ENCODE results near the gene ABTB2.

ABTB2 gene

DNA sequence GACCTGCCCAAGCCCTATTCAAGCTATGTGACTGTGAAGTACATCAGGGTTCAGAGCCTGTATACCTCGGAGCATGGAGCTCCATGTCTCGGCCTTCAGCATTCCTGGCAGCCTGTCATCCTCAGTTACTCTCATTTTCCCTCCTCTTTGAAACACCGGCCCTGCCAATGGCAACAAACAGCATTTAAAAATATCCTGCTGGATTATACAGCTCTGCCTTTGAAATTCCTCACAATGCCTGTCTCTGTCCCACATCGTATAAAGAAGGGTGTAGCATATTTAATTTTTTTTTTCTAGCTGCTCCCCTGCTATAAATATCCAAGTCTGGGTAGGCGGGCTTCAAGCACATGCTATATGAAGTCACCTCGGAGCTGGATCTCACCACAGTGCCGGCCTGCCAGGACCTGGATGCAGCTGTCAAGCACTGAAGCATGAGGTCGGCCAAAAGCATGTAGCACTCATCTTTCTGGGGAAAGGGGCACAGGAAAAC is 11.8 kb downstream of the ABTB2 start:
- peak; percentile 14 for ATAC-seq
- no peak for TF ChIP-seq ARNTL (CRISPR knock-in tag; IDR thresholded peaks at IDR 0.05; ENCODE audit: borderline replicate concordance, low read depth)
- no peak for TF ChIP-seq ZFP3 (CRISPR knock-in tag; IDR thresholded peaks at IDR 0.05)
- TF ChIP-seq TCF4 (CRISPR knock-in tag; IDR thresholded peaks at IDR 0.05; ENCODE audit: borderline replicate concordance) = no peak
- TF ChIP-seq, protein P1, sequence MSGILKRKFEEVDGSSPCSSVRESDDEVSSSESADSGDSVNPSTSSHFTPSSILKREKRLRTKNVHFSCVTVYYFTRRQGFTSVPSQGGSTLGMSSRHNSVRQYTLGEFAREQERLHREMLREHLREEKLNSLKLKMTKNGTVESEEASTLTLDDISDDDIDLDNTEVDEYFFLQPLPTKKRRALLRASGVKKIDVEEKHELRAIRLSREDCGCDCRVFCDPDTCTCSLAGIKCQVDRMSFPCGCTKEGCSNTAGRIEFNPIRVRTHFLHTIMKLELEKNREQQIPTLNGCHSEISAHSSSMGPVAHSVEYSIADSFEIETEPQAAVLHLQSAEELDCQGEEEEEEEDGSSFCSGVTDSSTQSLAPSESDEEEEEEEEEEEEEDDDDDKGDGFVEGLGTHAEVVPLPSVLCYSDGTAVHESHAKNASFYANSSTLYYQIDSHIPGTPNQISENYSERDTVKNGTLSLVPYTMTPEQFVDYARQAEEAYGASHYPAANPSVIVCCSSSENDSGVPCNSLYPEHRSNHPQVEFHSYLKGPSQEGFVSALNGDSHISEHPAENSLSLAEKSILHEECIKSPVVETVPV (CRISPR knock-in tag; IDR thresholded peaks at IDR 0.05) = no peak
- TF ChIP-seq SNAI2 (CRISPR knock-in tag; IDR thresholded peaks at IDR 0.05) = no peak
- no peak for TF ChIP-seq RARB (CRISPR knock-in tag; IDR thresholded peaks at IDR 0.05)
- TF ChIP-seq ZC3H10 (CRISPR knock-in tag; IDR thresholded peaks at IDR 0.05) = no peak
- TF ChIP-seq ZNF70 (CRISPR knock-in tag; IDR thresholded peaks at IDR 0.05) = no peak
- TF ChIP-seq GLIS3 (CRISPR knock-in tag; IDR thresholded peaks at IDR 0.05) = no peak
- TF ChIP-seq OSR1 (CRISPR knock-in tag; IDR thresholded peaks at IDR 0.05) = no peak
- no peak for TF ChIP-seq ZNF565 (CRISPR knock-in tag; conservative IDR thresholded peaks at IDR 0.05; ENCODE audit: low read depth)
- TF ChIP-seq, protein P2, sequence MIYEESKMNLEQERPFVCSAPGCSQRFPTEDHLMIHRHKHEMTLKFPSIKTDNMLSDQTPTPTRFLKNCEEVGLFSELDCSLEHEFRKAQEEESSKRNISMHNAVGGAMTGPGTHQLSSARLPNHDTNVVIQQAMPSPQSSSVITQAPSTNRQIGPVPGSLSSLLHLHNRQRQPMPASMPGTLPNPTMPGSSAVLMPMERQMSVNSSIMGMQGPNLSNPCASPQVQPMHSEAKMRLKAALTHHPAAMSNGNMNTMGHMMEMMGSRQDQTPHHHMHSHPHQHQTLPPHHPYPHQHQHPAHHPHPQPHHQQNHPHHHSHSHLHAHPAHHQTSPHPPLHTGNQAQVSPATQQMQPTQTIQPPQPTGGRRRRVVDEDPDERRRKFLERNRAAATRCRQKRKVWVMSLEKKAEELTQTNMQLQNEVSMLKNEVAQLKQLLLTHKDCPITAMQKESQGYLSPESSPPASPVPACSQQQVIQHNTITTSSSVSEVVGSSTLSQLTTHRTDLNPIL (CRISPR knock-in tag; IDR thresholded peaks at IDR 0.05; ENCODE audit: low read depth) = no peak

DNA sequence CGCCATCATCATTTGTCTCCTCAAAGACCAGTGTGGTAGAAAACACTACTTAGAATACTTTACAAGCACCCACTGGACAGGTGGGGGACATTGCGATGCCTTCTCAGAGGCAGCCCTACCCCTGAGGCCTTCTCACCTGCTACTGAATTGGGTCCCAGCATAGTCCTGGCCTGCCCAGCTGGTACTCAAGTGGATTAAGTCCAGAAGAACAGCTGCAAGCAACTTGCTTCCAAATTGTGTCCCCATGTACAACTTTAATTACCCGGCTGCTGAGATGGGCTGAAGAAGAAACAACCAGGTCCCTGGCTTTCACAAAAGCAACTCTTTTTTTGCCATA is 12.3 kb downstream of the ABTB2 start:
- TF ChIP-seq ZFP3 (CRISPR knock-in tag; IDR thresholded peaks at IDR 0.05) (no peak), ESRRG (CRISPR knock-in tag; IDR thresholded peaks at IDR 0.05) (no peak), CSDC2 (CRISPR knock-in tag; IDR thresholded peaks at IDR 0.05) (no peak), ARNTL (CRISPR knock-in tag; IDR thresholded peaks at IDR 0.05; ENCODE audit: borderline replicate concordance, low read depth) (no peak), ZNF565 (CRISPR knock-in tag; conservative IDR thresholded peaks at IDR 0.05; ENCODE audit: low read depth) (no peak), BACH2 (CRISPR knock-in tag; IDR thresholded peaks at IDR 0.05; ENCODE audit: borderline replicate concordance) (no peak), TCF4 (CRISPR knock-in tag; IDR thresholded peaks at IDR 0.05; ENCODE audit: borderline replicate concordance) (no peak), ZFP30 (CRISPR knock-in tag; IDR thresholded peaks at IDR 0.05) (no peak), SNAI2 (CRISPR knock-in tag; IDR thresholded peaks at IDR 0.05) (no peak), ISL1 (CRISPR knock-in tag; IDR thresholded peaks at IDR 0.05) (no peak), OSR1 (CRISPR knock-in tag; IDR thresholded peaks at IDR 0.05) (no peak), ZNF70 (CRISPR knock-in tag; IDR thresholded peaks at IDR 0.05) (no peak), ZC3H10 (CRISPR knock-in tag; IDR thresholded peaks at IDR 0.05) (no peak), RARB (CRISPR knock-in tag; IDR thresholded peaks at IDR 0.05) (no peak), PPARA (CRISPR knock-in tag; IDR thresholded peaks at IDR 0.05; ENCODE audit: borderline replicate concordance) (no peak), ZNF8 (CRISPR knock-in tag; IDR thresholded peaks at IDR 0.05) (no peak)
- TF ChIP-seq, protein P3, sequence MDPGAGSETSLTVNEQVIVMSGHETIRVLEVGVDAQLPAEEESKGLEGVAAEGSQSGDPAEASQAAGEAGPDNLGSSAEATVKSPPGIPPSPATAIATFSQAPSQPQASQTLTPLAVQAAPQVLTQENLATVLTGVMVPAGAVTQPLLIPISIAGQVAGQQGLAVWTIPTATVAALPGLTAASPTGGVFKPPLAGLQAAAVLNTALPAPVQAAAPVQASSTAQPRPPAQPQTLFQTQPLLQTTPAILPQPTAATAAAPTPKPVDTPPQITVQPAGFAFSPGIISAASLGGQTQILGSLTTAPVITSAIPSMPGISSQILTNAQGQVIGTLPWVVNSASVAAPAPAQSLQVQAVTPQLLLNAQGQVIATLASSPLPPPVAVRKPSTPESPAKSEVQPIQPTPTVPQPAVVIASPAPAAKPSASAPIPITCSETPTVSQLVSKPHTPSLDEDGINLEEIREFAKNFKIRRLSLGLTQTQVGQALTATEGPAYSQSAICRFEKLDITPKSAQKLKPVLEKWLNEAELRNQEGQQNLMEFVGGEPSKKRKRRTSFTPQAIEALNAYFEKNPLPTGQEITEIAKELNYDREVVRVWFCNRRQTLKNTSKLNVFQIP (CRISPR knock-in tag; IDR thresholded peaks at IDR 0.05; ENCODE audit: borderline replicate concordance, low read depth) = no peak
- TF ChIP-seq, protein P4, sequence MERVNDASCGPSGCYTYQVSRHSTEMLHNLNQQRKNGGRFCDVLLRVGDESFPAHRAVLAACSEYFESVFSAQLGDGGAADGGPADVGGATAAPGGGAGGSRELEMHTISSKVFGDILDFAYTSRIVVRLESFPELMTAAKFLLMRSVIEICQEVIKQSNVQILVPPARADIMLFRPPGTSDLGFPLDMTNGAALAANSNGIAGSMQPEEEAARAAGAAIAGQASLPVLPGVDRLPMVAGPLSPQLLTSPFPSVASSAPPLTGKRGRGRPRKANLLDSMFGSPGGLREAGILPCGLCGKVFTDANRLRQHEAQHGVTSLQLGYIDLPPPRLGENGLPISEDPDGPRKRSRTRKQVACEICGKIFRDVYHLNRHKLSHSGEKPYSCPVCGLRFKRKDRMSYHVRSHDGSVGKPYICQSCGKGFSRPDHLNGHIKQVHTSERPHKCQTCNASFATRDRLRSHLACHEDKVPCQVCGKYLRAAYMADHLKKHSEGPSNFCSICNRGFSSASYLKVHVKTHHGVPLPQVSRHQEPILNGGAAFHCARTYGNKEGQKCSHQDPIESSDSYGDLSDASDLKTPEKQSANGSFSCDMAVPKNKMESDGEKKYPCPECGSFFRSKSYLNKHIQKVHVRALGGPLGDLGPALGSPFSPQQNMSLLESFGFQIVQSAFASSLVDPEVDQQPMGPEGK (CRISPR knock-in tag; IDR thresholded peaks at IDR 0.05; ENCODE audit: borderline replicate concordance) = no peak
- TF ChIP-seq, protein P5, sequence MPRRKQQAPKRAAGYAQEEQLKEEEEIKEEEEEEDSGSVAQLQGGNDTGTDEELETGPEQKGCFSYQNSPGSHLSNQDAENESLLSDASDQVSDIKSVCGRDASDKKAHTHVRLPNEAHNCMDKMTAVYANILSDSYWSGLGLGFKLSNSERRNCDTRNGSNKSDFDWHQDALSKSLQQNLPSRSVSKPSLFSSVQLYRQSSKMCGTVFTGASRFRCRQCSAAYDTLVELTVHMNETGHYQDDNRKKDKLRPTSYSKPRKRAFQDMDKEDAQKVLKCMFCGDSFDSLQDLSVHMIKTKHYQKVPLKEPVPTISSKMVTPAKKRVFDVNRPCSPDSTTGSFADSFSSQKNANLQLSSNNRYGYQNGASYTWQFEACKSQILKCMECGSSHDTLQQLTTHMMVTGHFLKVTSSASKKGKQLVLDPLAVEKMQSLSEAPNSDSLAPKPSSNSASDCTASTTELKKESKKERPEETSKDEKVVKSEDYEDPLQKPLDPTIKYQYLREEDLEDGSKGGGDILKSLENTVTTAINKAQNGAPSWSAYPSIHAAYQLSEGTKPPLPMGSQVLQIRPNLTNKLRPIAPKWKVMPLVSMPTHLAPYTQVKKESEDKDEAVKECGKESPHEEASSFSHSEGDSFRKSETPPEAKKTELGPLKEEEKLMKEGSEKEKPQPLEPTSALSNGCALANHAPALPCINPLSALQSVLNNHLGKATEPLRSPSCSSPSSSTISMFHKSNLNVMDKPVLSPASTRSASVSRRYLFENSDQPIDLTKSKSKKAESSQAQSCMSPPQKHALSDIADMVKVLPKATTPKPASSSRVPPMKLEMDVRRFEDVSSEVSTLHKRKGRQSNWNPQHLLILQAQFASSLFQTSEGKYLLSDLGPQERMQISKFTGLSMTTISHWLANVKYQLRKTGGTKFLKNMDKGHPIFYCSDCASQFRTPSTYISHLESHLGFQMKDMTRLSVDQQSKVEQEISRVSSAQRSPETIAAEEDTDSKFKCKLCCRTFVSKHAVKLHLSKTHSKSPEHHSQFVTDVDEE (CRISPR knock-in tag; IDR thresholded peaks at IDR 0.05) = no peak
- ATAC-seq = no peak; the same call in 2 of the 3 replicates

Data from SK-N-SH treated with all-trans-retinoic acid at 6 μM for 48 hours (cell line).